Esophagus (tissue), 2 donors: ENCODE measurements around the gene GNAI2. TPM values are rescaled to one million over a fixed set of nuclear protein-coding genes. Genes with fewer than 3 reads are reported as not detected.
A peak's percentile ranks its signal among the peaks of the same experiment; 100 is the strongest.

Source experiments
- H3K27ac ChIP-seq, 2 donors: one replicate each; pipeline ENCODE4 v1.5.1; 2013; ENCODE audit warnings: low read depth in 2 of 2, mild to moderate bottlenecking in 2 of 2, inconsistent platforms in 1 of 2, low read length in 1 of 2, moderate library complexity in 1 of 2
- H3K27me3 ChIP-seq, 2 donors: one replicate each; pipeline ENCODE4 v1.6.1; 2013; ENCODE audit warnings: low read length in 2 of 2, control low read depth in 1 of 2, mild to moderate bottlenecking in 1 of 2; ENCODE audit not compliant: insufficient read depth in 2 of 2, control insufficient read depth in 1 of 2
- H3K36me3 ChIP-seq, 2 donors: one replicate each; pipeline ENCODE4 v1.6.1; 2013; ENCODE audit warnings: low read length in 1 of 2; ENCODE audit not compliant: control insufficient read depth in 2 of 2, insufficient read depth in 2 of 2
- H3K4me1 ChIP-seq, 2 donors: one replicate each; pipeline ENCODE4 v1.6.1; 2013; ENCODE audit warnings: low read length in 1 of 2; ENCODE audit not compliant: control insufficient read depth in 2 of 2, insufficient read depth in 2 of 2
- H3K4me3 ChIP-seq, 2 donors: one replicate each; pipeline ENCODE4 v1.5.1; 2013; ENCODE audit warnings: low read length in 2 of 2, mild to moderate bottlenecking in 2 of 2, low read depth in 1 of 2, moderate library complexity in 1 of 2
- H3K9me3 ChIP-seq, 2 donors: one replicate each; pipeline ENCODE4 v1.6.1; 2013; ENCODE audit warnings: mild to moderate bottlenecking in 2 of 2, low read depth in 1 of 2, low read length in 1 of 2, moderate library complexity in 1 of 2; ENCODE audit not compliant: control insufficient read depth in 2 of 2, insufficient read depth in 1 of 2
- WGBS, 2 donors: extraction: QIAGEN DNeasy Blood & Tissue Kit; methylation state at CpG; one replicate each; pipeline ENCODE4 v1.1.7; 2013; 5-methylcytosine and 5-hydroxymethylcytosine counted together
- polyA plus RNA-seq, 2 donors: library from polyadenylated mRNA; stranded (reverse); fragments of 200-250 nt; gene quantifications; one replicate each; pipeline ENCODE4 v1.2.3, GENCODE V29; 2013
- donor health status: healthy with polysubstance abuse.
- donor health status: Bipolar disorder and iron deficiency.

The GNAI2 gene
- polyA plus RNA-seq, 2 donors, result 52.2 to 61.8 TPM

DNA sequence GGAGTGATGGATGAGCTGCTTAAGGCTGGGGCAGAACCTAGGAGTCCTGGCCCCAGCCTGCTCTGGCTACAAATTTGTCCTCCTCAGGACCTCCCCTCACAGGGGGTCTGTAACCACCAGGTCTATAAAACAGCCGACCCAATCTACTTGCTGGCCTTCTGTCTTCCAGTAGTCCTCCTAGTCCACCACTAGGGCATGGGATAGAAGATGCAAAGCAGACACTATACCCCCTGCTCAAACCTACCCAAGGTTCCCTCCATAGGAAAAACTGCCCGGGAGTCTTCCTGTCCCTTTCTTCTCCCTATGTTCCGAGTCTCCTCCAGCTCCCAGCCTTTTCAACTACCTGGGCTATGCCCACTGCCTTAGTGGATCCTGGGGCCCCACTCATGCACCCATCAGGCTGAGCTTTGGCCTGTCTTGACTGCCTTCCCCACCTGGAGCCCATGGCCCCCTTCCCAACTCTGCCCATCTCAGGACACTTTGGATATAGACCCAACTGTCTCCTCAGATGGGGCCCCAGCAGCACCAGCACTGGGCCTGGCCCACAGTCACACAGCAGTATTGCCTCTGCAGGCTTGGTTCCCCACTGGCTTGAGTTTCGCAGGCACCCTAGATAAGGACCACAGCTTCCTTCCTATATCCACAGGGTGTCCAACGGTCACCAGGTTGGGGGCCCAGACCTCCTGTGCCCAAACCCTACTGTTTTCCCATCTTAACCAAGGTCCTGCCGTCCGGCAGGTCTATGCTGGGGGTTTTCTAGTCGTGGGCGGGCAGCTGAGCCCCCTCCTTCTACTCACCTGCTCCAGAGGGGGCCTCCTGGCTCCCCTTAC lies 62.1 kb downstream of the GNAI2 start:
- Histone ChIP-seq H3K4me1 (peaks cover 5 to 27% of the 10 kb centered on the region in 2 donors), H3K36me3 (peaks cover 0 to 4% of the 10 kb centered on the region in 2 donors), H3K9me3 (no peaks in the 10 kb centered on the region), H3K4me3 (peak overlapping the region; percentile 59 to 62), H3K27me3 (no peaks in the 10 kb centered on the region), H3K27ac (peak overlapping the region; percentile 81 to 98)
- 47% methylated on average over 9 of the region's 9 CpGs for WGBS, 2 donors

DNA sequence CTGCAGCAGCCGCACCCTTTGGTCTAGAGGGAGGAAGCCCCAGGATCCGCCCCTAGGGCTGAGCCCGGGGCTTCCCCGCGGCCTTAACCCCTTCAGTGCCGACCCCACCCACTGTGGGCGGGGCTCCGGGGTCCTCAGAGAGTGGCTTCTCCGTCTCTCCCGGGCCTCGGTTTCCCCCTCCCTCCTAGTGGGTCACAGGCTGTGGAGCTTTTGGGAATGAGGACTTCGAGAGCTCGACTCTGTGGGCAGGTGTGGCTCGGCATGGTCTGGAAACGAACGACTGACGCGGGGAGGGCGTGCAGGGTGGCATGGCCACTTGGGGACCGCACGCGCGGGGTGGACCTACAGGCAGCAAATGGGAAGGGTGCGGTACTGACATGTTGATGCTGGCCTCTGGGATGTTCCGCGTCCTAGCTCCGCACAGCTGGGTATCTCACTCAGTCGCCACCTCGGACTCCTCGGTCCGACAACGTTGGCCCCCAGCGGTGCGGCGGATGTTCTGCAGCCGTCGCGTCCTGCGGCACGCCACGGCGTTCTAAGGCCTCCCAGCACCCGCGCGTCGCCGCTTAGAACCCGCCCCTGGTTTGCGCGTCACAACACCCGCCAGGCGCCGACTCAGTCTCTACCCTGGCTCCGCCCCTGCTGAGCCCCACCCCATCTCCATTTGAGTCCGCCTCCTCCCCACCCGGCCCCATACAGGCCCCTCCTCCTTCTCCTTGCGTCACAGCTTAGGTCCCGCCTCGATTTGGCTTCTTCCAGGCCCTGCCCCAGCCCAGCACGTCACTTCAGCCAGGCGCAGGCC lies 63.0 kb downstream of the GNAI2 start, which contains the start of the genes HYAL3 and NAA80:
TSS of gene HYAL3 (minus strand) at position 570 of the 802 bp plus-strand sequence. CDS start 3,803 bp downstream, outside the sequence.
TSS of gene NAA80 (minus strand) at position 570 of the 802 bp plus-strand sequence. CDS start 1,942 bp downstream, outside the sequence.
- 0% methylated on average over 61 of the region's 61 CpGs for WGBS, 2 donors
- peaks cover 9 to 29% of the 10 kb centered on the region in 2 donors for H3K4me1 ChIP-seq
- peak within 1 kb of the TSS; percentile 88 to 98 for H3K27ac ChIP-seq
- H3K9me3 ChIP-seq, result no peaks in the 10 kb centered on the region
- H3K27me3 ChIP-seq, result no peaks in the 10 kb centered on the region
- H3K36me3 ChIP-seq, result peaks cover 0 to 4% of the 10 kb centered on the region in 2 donors
- peak within 1 kb of the TSS; percentile 59 to 62 for H3K4me3 ChIP-seq

GRCh38 chr3:50299638-50299928 lies 63.6 kb downstream of the GNAI2 start:
- no peaks in the 10 kb centered on the region for H3K27me3 ChIP-seq
- peaks cover 9 to 29% of the 10 kb centered on the region in 2 donors for H3K4me1 ChIP-seq
- H3K36me3 ChIP-seq, result peaks cover 0 to 4% of the 10 kb centered on the region in 2 donors
- H3K27ac ChIP-seq, result peak overlapping the region; percentile 88 to 98
- WGBS, 2 donors, result 0 to 1% methylated on average over 12 of the region's 12 CpGs
- no peaks in the 10 kb centered on the region for H3K9me3 ChIP-seq
- H3K4me3 ChIP-seq, result peak overlapping the region; percentile 2 to 38

GRCh38 chr3:50299929-50300680 lies 64.1 kb downstream of the GNAI2 start:
- H3K4me3 ChIP-seq, result peak overlapping the region; percentile 2 to 38
- H3K36me3 ChIP-seq, result peaks cover 0 to 4% of the 10 kb centered on the region in 2 donors
- no peaks in the 10 kb centered on the region for H3K27me3 ChIP-seq
- 47 to 51% methylated on average over 12 of the region's 12 CpGs for WGBS, 2 donors
- H3K4me1 ChIP-seq, result peaks cover 9 to 29% of the 10 kb centered on the region in 2 donors
- H3K9me3 ChIP-seq, result no peaks in the 10 kb centered on the region
- peak overlapping the region; percentile 88 to 98 for H3K27ac ChIP-seq

DNA sequence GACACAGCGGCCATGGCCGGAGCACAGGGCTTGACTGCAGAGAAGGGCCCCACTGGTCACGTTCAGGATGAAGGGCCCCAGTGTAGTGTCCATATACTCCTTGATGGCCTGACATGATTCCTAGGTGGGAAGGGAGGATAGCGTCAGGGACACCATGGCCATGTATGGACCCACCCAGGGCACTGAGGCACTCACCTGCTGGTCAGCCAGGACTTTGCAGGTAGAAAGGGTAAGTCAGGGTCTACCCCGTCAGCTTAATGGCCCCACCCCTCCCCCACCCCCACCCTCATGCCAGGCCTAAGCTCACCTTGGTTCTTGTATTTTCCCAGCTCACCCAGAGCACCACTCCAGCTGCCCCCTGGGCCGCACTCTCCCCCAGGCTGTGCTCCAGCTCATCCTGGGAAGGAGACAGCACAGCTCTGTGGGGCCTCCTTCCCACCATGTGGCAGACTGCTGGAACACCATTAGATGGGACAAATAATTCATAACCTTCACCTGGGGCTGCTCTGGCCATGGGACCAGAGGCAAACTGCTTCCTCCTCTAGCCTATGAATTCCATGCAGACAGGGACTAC lies 64.8 kb downstream of the GNAI2 start:
- no peak overlapping the region for H3K4me3 ChIP-seq
- 86 to 93% methylated on average over 6 of the region's 6 CpGs for WGBS, 2 donors
- peaks cover 0 to 4% of the 10 kb centered on the region in 2 donors for H3K36me3 ChIP-seq
- H3K4me1 ChIP-seq, result peaks cover 9 to 29% of the 10 kb centered on the region in 2 donors
- no peaks in the 10 kb centered on the region for H3K9me3 ChIP-seq
- H3K27ac ChIP-seq, result peak overlapping the region; percentile 88 to 98
- no peaks in the 10 kb centered on the region for H3K27me3 ChIP-seq

DNA sequence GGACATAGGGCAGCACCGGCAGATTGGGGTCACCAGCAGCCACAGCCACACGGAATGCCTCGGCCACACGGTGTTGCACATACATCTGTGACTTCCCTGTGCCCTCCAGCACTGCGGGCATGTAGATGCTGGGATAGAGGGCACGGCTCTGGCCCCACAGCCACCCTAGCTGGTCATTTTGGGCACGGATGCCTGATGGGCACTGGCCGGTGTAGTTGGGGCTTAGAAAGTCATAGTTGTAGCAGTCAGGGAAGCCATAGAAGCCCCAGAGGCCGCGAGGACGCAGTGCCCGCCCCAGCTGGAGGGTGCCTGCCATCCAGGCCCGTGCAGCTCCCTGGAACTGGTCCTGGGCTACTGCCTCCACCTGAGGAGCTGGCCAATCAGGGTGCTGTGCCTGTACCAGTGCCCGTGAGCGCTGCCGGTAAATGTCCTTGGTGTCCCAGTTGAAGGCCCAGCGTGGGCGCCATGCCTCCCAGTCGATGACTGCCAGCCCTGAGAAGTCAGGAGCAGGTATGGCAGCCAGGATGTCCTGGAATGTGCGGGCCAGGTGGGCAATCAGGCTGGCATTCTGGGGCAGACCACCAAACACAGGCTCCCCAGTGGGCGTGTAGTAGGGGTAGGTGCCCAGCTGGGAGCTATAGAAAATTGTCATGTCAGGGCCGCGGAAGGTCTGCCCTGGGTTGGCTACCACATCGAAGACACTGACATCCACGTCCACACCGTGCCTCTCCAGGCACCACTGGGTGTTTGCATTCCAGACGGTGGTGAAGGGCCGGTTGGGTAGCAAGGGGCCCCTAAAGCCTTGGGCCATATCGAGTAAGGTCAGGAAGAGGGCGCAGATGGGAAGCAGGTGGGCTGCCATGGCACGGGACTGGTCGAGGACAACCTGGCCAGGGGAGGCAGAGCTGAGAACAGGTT lies 66.3 kb downstream of the GNAI2 start:
- Histone ChIP-seq H3K4me3 (no peak overlapping the region), H3K9me3 (no peaks in the 10 kb centered on the region), H3K36me3 (peaks cover 0 to 1% of the 10 kb centered on the region in 2 donors), H3K4me1 (peaks cover 9 to 29% of the 10 kb centered on the region in 2 donors), H3K27me3 (no peaks in the 10 kb centered on the region), H3K27ac (peak overlapping the region; percentile 34 to 53)
- 86 to 89% methylated on average over 32 of the region's 32 CpGs for WGBS, 2 donors

DNA sequence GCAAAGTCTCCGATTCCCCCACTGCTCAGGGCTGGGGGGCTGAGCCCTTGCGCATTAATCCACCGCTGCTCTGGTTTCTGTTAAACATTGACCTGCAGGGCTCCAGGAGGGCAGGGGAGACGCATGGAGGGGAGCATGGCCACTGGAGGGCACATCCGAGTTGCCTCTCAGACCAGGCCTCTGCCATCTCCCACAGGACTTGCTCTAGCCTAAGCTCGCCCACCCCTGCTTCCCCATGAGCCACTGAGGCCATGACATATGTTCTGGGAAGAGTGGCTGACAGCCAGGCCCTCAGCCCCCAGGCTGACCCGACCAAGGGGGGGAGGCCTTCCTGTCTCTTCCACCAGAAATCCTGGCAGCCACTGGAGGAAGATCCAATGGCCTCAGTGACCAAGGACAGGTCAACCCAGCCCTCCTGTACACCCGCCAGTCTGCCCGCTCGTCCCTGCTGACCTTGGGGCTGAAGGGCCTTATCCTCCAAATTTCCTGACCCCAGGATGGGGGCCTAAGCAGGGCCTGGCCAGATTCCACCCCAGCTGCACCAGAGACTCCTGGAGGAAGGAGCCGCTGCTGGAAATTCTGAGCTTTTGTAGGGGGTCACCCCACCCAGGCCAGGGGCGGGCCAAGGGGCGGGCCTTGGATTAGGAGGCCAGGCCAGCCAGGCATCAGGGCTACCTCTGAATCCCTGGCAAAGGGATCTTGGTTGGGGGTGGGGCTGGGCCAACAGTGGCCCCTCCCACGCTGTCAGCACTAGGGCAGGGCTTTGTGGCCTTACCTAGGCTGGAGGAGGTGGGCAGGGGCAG lies 67.2 kb downstream of the GNAI2 start, which contains the start of gene HYAL1:
TSS of gene HYAL1 (minus strand) at position 562 of the 803 bp plus-strand sequence. CDS start 618 bp downstream, outside the sequence.
- Histone ChIP-seq H3K9me3 (no peaks in the 10 kb centered on the region), H3K36me3 (no peaks in the 10 kb centered on the region), H3K4me1 (peaks cover 9 to 28% of the 10 kb centered on the region in 2 donors), H3K27me3 (no peaks in the 10 kb centered on the region), H3K4me3 (peak within 1 kb of the TSS in 1 of 2 donors; percentile 9), H3K27ac (peak within 1 kb of the TSS; percentile 58 to 71)
- 54 to 59% methylated on average over 14 of the region's 14 CpGs for WGBS, 2 donors

DNA sequence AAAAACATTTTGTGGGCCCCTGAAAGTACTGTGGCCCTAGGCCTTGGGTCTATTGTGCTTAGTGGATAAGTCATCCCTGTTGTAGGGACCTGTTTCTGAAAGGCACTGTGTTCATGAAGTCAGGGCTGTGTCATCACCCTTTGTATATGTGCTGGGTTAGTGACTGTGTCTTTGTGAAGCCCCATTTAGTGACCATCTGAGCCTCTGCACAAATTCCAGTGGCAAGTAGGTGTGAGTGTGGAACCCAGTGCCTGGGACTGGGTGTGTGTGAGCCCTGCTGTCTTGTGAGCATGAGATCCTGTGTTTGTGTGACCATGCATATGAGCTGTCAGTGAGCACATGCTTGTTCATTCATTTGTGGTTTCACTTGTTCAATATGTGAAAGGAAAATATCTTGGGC lies 68.6 kb downstream of the GNAI2 start:
- H3K4me3 ChIP-seq, result no peak overlapping the region

More for the DNA sequence above, 68.6 kb downstream of the GNAI2 start:
- Histone ChIP-seq H3K27me3 (no peaks in the 10 kb centered on the region), H3K4me1 (peaks cover 9 to 24% of the 10 kb centered on the region in 2 donors), H3K36me3 (no peaks in the 10 kb centered on the region), H3K27ac (no peak overlapping the region), H3K9me3 (no peaks in the 10 kb centered on the region)
